Endothelial cell of umbilical vein (primary cell): ENCODE measurements around the gene SHISA9. TPM values are rescaled to one million over a fixed set of nuclear protein-coding genes. Genes with fewer than 3 reads are reported as not detected.

Source experiments
- BruUV-seq: library from RNA; stranded (reverse); fragments of 400-500 nt; replicated peaks from 2 replicates; lab custom pipeline; 2021; lab: Mats Ljungman, UMichigan
- CTCF ChIA-PET: fragments of 300-600, 350-600 bp; sonication (Branson Sonifier 250); formaldehyde crosslinking; loops from one replicate; lab custom pipeline; 2021; ENCODE audit warnings: antibody characterized with exemption, inconsistent platforms; lab: Charles Lee
- POLR2A ChIA-PET: fragments of 300-600, 350-600 bp; sonication (Branson Sonifier 250); formaldehyde crosslinking; loops from one replicate; lab custom pipeline; 2021; ENCODE audit warnings: antibody characterized with exemption, inconsistent platforms; lab: Charles Lee
- DNase-seq: peaks from one replicate; pipeline ENCODE4 v3.0.0-alpha.2; 2011; ENCODE audit warnings: low read depth, low spot score
- FAIRE-seq: peaks from 2 replicates; lab custom pipeline; 2011; peaks lifted over from hg19 to GRCh38; lab: Jason Lieb, UNC
- H2AFZ ChIP-seq: 2 replicates; pipeline ENCODE4 v1.6.0; 2012; ENCODE audit warnings: low read depth, low read length, control low read depth, inconsistent platforms
- H3K27ac ChIP-seq: 2 replicates; pipeline ENCODE4 v1.5.1; 2011; ENCODE audit warnings: low read depth, mild to moderate bottlenecking, control low read depth, low read length, moderate library complexity; ENCODE audit not compliant: insufficient read depth
- H3K27me3 ChIP-seq, 2 experiments: 2 replicates each; pipeline versions ENCODE4 v1.6.0 to v1.6.1; 2011; ENCODE audit warnings: low read length in 2 of 2, mixed read lengths in 1 of 2; ENCODE audit not compliant: control insufficient read depth in 2 of 2, insufficient read depth in 2 of 2
- H3K36me3 ChIP-seq, 2 experiments: 2 replicates in 1 of 2; 3 replicates in 1 of 2; pipeline ENCODE4 v1.5.1; 2011; ENCODE audit warnings: low read length in 2 of 2, mild to moderate bottlenecking in 1 of 2, moderate library complexity in 1 of 2; ENCODE audit not compliant: control insufficient read depth in 2 of 2, insufficient read depth in 2 of 2; ENCODE audit errors: extremely low read depth in 1 of 2
- H3K4me1 ChIP-seq: 3 replicates; pipeline ENCODE4 v1.5.1; 2011; ENCODE audit warnings: mild to moderate bottlenecking, low read length; ENCODE audit not compliant: control insufficient read depth, insufficient read depth; ENCODE audit errors: extremely low read depth
- H3K4me2 ChIP-seq: 2 replicates; pipeline ENCODE4 v1.6.1; 2011; ENCODE audit warnings: low read length, control low read depth, mixed read lengths; ENCODE audit not compliant: insufficient read depth
- H3K4me3 ChIP-seq, 3 experiments: fragments of 200-600 bp in 1 of 3; sonication (generic), shearing (Covaris generic) in 1 of 3; replicated peaks in 1 of 3; 2 replicates each; pipeline ENCODE4 v1.5.1; 2011 to 2016; ENCODE audit warnings: control low read depth in 3 of 3, low read length in 3 of 3, mild to moderate bottlenecking in 2 of 3, inconsistent platforms in 1 of 3, low read depth in 1 of 3, moderate library complexity in 1 of 3; ENCODE audit not compliant: insufficient read depth in 1 of 3
- H3K79me2 ChIP-seq: 2 replicates; pipeline ENCODE4 v1.6.0; 2012; ENCODE audit warnings: low read length, inconsistent platforms; ENCODE audit not compliant: control insufficient read depth, insufficient read depth
- H3K9ac ChIP-seq: replicated peaks from 2 replicates; pipeline ENCODE3; 2011; ENCODE audit warnings: low read length, control low read depth; ENCODE audit not compliant: insufficient read depth; ENCODE audit errors: extremely low read depth
- H3K9me1 ChIP-seq: replicated peaks from 3 replicates; pipeline ENCODE4 v1.6.0; 2011; ENCODE audit warnings: mild to moderate bottlenecking, low read length; ENCODE audit not compliant: control insufficient read depth, insufficient read depth; ENCODE audit errors: extremely low read depth
- H3K9me3 ChIP-seq: replicated peaks from 2 replicates; pipeline ENCODE4 v1.5.1; 2012; ENCODE audit warnings: low read length, inconsistent platforms; ENCODE audit not compliant: control insufficient read depth, insufficient read depth
- H4K20me1 ChIP-seq: replicated peaks from 2 replicates; pipeline ENCODE3; 2011; ENCODE audit warnings: mild to moderate bottlenecking, low read length; ENCODE audit not compliant: control insufficient read depth, insufficient read depth; ENCODE audit errors: extremely low read depth
- EZH2 ChIP-seq: IDR thresholded peaks from 2 replicates; pipeline ENCODE4 v1.6.1; 2012; ENCODE audit warnings: borderline replicate concordance, low read depth, mild to moderate bottlenecking, moderate library complexity, low read length, inconsistent platforms; ENCODE audit not compliant: severe bottlenecking
- FOS ChIP-seq: IDR thresholded peaks from 2 replicates; pipeline ENCODE4 v1.6.1; 2011; ENCODE audit warnings: mild to moderate bottlenecking, low read length, moderate library complexity, borderline replicate concordance; ENCODE audit not compliant: insufficient read depth
- GATA2 ChIP-seq: IDR thresholded peaks from 2 replicates; pipeline ENCODE4 v1.7.0; 2011; ENCODE audit warnings: low read depth, mild to moderate bottlenecking, moderate library complexity, mixed read lengths, low read length; ENCODE audit not compliant: insufficient read length, insufficient read depth
- JUN ChIP-seq: IDR thresholded peaks from 2 replicates; pipeline ENCODE4 v1.6.1; 2011; ENCODE audit warnings: borderline replicate concordance, low read depth; ENCODE audit not compliant: insufficient read length, insufficient read depth
- MYC ChIP-seq: IDR thresholded peaks from one replicate; pipeline ENCODE4 v1.6.1; 2011; ENCODE audit warnings: mild to moderate bottlenecking, low read depth, low read length
- POLR2A ChIP-seq: IDR thresholded peaks from 2 replicates; pipeline ENCODE4 v1.6.1; 2012; ENCODE audit warnings: low read depth, mild to moderate bottlenecking, control low read depth, low read length
- POLR2AphosphoS5 ChIP-seq: IDR thresholded peaks from 2 replicates; pipeline ENCODE4 v1.6.1; 2012; ENCODE audit warnings: low read depth, mild to moderate bottlenecking, control low read depth, low read length, moderate library complexity; ENCODE audit not compliant: insufficient read depth
- dilution Hi-C: fragments of 300-500 bp; cut with MboI; formaldehyde crosslinking; loops from one replicate; pipeline ENCODE4 v1.15.0; 2019; ENCODE audit warnings: low sequenced_read_pairs; ENCODE audit not compliant: extremely low pct_ligation_motif_present
- intact Hi-C: fragments of 100-400 bp; cut with micrococcal nuclease; formaldehyde crosslinking; loops from one replicate; pipeline ENCODE4 v1.10.0; 2022
- polyA plus RNA-seq, 4 experiments: library from polyadenylated mRNA; depleted of rRNA in 3 of 4; stranded (reverse) in 3 of 4; unstranded in 1 of 4; fragments of >200 nt; gene quantifications; 2 replicates each; pipeline versions ENCODE4 v1.2.1 to v1.2.3, GENCODE V29; 2011 to 2012; ENCODE audit warnings: missing spikeins in 1 of 4
- total RNA-seq: library from RNA; stranded (reverse); gene quantifications from 2 replicates; pipeline ENCODE4 v1.2.3, GENCODE V29; 2021
- TF ChIP-seq, protein P1 (sequence below): IDR thresholded peaks from 2 replicates; pipeline ENCODE4 v1.6.1; 2011; ENCODE audit not compliant: insufficient read depth, insufficient read length

SHISA9 gene
- total and polyA plus RNA-seq, 2 donors (not counting 3 experiments of a cell fraction or from before 2014, with no cell fraction given), result not detected

DNA sequence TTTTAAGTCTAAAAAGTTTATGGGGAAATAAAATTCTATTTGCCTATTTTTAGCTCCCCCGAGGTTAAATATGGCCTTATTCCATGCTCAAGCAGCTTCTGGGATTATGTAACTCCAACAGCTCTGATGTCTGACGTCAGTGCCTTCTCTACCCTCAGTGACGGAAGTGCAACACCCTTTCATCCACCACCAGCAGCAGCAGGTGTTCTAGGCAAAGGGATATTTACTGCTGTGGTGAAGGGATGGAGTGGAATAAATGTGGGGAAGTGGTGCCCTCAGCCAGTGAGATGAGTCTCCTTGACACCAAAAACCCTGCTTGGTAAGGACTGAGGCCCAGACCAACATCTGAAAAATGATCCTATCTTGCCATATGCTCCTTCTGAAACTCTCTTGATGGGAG is 247.4 kb downstream of the SHISA9 start:
- Histone ChIP-seq H3K27ac (no peak overlapping the region), H4K20me1 (no peaks in the 10 kb centered on the region), H3K4me1 (no peaks in the 10 kb centered on the region), H3K4me2 (no peak overlapping the region), H3K36me3 (no peaks in the 10 kb centered on the region), H3K9ac (no peak overlapping the region), H3K4me3 (no peak overlapping the region), H3K27me3 (no peaks in the 10 kb centered on the region), H3K9me3 (peaks cover 4% of the 10 kb centered on the region), H3K79me2 (no peaks in the 10 kb centered on the region), H2AFZ (no peak overlapping the region), H3K9me1 (no peaks in the 10 kb centered on the region)
- dilution Hi-C loops (no loop called here), intact Hi-C loops (no loop called here)
- TF ChIP-seq EZH2 (no peak), FOS (no peak), MYC (no peak), POLR2A (no peak), POLR2AphosphoS5 (no peak), JUN (no peak)
- TF ChIP-seq, protein P1, sequence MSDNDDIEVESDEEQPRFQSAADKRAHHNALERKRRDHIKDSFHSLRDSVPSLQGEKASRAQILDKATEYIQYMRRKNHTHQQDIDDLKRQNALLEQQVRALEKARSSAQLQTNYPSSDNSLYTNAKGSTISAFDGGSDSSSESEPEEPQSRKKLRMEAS, result no peak
- CTCF ChIA-PET, result no interaction called here
- POLR2A ChIA-PET, result no interaction called here
- FAIRE-seq, result no peak
- BruUV-seq, result no TSS peak
- no peak for DNase-seq

DNA sequence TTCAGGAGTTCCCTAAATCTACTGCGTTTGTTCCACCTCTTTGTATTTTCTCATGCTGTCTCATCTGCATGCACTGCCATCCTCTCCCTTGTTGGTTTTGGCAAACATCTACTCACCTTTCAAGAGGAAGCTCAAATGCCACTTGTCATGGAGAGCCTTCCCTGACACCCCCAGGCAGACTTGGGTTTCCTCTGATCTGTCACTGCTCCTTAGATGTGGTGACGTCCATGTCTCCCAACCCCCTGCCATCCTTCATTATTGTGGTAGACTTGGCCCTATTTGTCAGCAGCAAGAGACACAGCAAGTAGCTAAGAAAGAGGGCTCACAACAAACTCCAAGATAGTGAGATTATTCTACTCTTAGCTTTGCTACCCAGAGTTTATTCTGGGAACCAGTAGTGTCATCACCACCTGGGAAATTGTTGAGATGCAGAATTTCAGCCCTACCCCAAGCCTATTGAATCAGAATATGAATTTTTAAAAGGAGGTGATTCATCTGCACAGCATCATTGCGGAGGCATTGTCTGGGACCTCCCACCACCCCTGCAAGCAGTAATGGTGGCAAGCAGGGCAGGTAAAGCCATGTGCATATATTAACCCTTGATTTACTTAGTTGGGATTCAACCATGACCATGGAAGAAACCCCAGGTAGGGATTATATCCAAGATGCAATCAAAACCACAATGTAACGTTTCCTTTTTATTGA is 248.9 kb downstream of the SHISA9 start:
- no peak for TF ChIP-seq FOS
- no peak for TF ChIP-seq MYC
- TF ChIP-seq GATA2, result no peak
- no peak for TF ChIP-seq EZH2
- no peak overlapping the region for H3K9ac ChIP-seq
- no peaks in the 10 kb centered on the region for H3K9me1 ChIP-seq
- no peak overlapping the region for H3K27ac ChIP-seq
- DNase-seq (no peak), FAIRE-seq (no peak)
- H3K36me3 ChIP-seq, result no peaks in the 10 kb centered on the region
- intact Hi-C loops (no loop called here), dilution Hi-C loops (no loop called here)
- H4K20me1 ChIP-seq, result no peaks in the 10 kb centered on the region
- peaks cover 5% of the 10 kb centered on the region for H3K9me3 ChIP-seq
- H3K79me2 ChIP-seq, result no peaks in the 10 kb centered on the region
- CTCF ChIA-PET, result no interaction called here
- no peak overlapping the region for H3K4me3 ChIP-seq
- no peaks in the 10 kb centered on the region for H3K4me1 ChIP-seq
- H2AFZ ChIP-seq, result no peak overlapping the region
- no peaks in the 10 kb centered on the region for H3K27me3 ChIP-seq
- POLR2A ChIA-PET, result no interaction called here
- no peak overlapping the region for H3K4me2 ChIP-seq
- no TSS peak for BruUV-seq
